Gastrocnemius medialis (tissue), 4 donors: Measurements from ENCODE around the gene PAIP2. TPM values are rescaled to one million over a fixed set of nuclear protein-coding genes. Genes with fewer than 3 reads are reported as not detected.
"Not testable (repeated sequence)": the region's sequence is repeated elsewhere in the genome, so short reads cannot be mapped to it uniquely, and the experiment has no call there.

Experiments
- ATAC-seq, 2 donors: fragments of 150-250 bp; one replicate each; pipeline ENCODE4 v1.9.1; 2016
- DNase-seq, 2 donors: peaks; one replicate each; pipeline ENCODE4 v3.0.0-alpha.2; 2019
- H3K27ac ChIP-seq, 4 donors: fragments of 200-600 bp; sonication (generic); 1 replicate in 1 of 4; 2 replicates in 3 of 4; pipeline ENCODE4 v1.5.1; 2016 to 2018; ENCODE audit warnings: mild to moderate bottlenecking in 2 of 4, moderate library complexity in 1 of 4
- H3K27me3 ChIP-seq, 3 donors: fragments of 200-600 bp; sonication (generic) in 2 of 3; 1 replicate in 1 of 3; 2 replicates in 2 of 3; pipeline versions ENCODE4 v1.5.1 to v1.6.0; 2016 to 2019; ENCODE audit warnings: mild to moderate bottlenecking in 1 of 3, moderate library complexity in 1 of 3
- H3K36me3 ChIP-seq, 2 donors: fragments of 200-600 bp; sonication (generic) in 1 of 2; one replicate each; pipeline ENCODE4 v1.5.1; 2017 to 2018
- H3K4me1 ChIP-seq, 2 donors: fragments of 200-600 bp; sonication (generic) in 1 of 2; one replicate each; pipeline ENCODE4 v1.5.1; 2016 to 2017; ENCODE audit warnings: mild to moderate bottlenecking in 2 of 2
- H3K4me3 ChIP-seq, 4 donors: fragments of 200-600 bp; sonication (generic) in 3 of 4; 1 replicate in 1 of 4; 2 replicates in 3 of 4; pipeline ENCODE4 v1.5.1; 2016 to 2019; ENCODE audit warnings: mild to moderate bottlenecking in 2 of 4
- H3K9me3 ChIP-seq, 3 donors: fragments of 200-600 bp; sonication (generic) in 2 of 3; 1 replicate in 1 of 3; 2 replicates in 2 of 3; pipeline ENCODE4 v1.5.1; 2016 to 2019
- CTCF ChIP-seq, 5 experiments: fragments of 450-650 bp in 3 of 5; fragments of 200-600 bp in 2 of 5; sonication (generic) in 2 of 5; IDR thresholded peaks in 4 of 5; conservative IDR thresholded peaks in 1 of 5; 1 replicate in 4 of 5; 2 replicates in 1 of 5; pipeline ENCODE4 v1.5.1; 2016 to 2019; ENCODE audit warnings: antibody characterized with exemption in 5 of 5, mild to moderate bottlenecking in 3 of 5, moderate library complexity in 3 of 5
- POLR2A ChIP-seq, 2 donors: fragments of 450-650 bp; IDR thresholded peaks; one replicate each; pipeline ENCODE4 v1.6.1; 2017; ENCODE audit warnings: antibody characterized with exemption in 2 of 2, mild to moderate bottlenecking in 2 of 2, moderate library complexity in 2 of 2
- in situ Hi-C, 4 donors: fragments of 200-750 bp; cut with MboI; loops; one replicate each; pipeline versions ENCODE4 v1.15.0 to v1.8.0; 2017; ENCODE audit warnings: low sequenced_read_pairs in 4 of 4
- intact Hi-C: fragments of 100-400 bp; cut with DNase I; formaldehyde crosslinking; loops from one replicate; pipeline ENCODE4 v1.15.1; 2023; ENCODE audit warnings: low total_unique reads
- total RNA-seq, 4 donors: library from RNA; depleted of rRNA; stranded (reverse); fragments of >200 nt; gene quantifications; one replicate each; pipeline versions ENCODE4 v1.1.0 to v1.2.3, GENCODE V29; 2016

Gene PAIP2
- total RNA-seq, 4 donors from 2014 or later, result 111 to 148 (median 126) TPM

GRCh38 chr5:139385061-139386049, 43.7 kb downstream of the PAIP2 start:
- intact Hi-C loops, result no loop called here
- Histone ChIP-seq H3K27ac (peak overlapping the region; percentile 57 to 75 (median 64)), H3K9me3 (no peaks in the 10 kb centered on the region), H3K4me1 (peaks cover 10 to 26% of the 10 kb centered on the region in 2 donors), H3K27me3 (no peaks in the 10 kb centered on the region), H3K36me3 (no peaks in the 10 kb centered on the region), H3K4me3 (peak overlapping the region; percentile 34 to 47 (median 44))
- TF ChIP-seq POLR2A (IDR thresholded peaks at IDR 0.05) (no peak), CTCF (IDR thresholded peaks at IDR 0.05 in 4 of 5, conservative IDR thresholded peaks at IDR 0.05 in 1 of 5) (peak in 4 of 5 experiments; percentile 10 to 48 (median 38))
- in situ Hi-C loops, result no loop called here
- peak; percentile 29 to 60 for ATAC-seq
- peak in 1 of 2 donors; percentile 40 for DNase-seq

GRCh38 chr5:139386050-139386438, 44.4 kb downstream of the PAIP2 start:
- H3K36me3 ChIP-seq, result no peaks in the 10 kb centered on the region
- no peaks in the 10 kb centered on the region for H3K9me3 ChIP-seq
- peaks cover 10 to 33% of the 10 kb centered on the region in 2 donors for H3K4me1 ChIP-seq
- H3K27me3 ChIP-seq, result no peaks in the 10 kb centered on the region
- intact Hi-C loops, result no loop called here
- no peak overlapping the region for H3K4me3 ChIP-seq
- no peak for DNase-seq
- TF ChIP-seq POLR2A (IDR thresholded peaks at IDR 0.05), result no peak
- TF ChIP-seq CTCF (IDR thresholded peaks at IDR 0.05 in 4 of 5, conservative IDR thresholded peaks at IDR 0.05 in 1 of 5), result no peak
- no peak for ATAC-seq
- no peak overlapping the region for H3K27ac ChIP-seq
- in situ Hi-C loops, result no loop called here

- DNase-seq, result not testable (repeated sequence)
These were observed 45.3 kb downstream of the PAIP2 start for GRCh38 chr5:139386956-139387355.

GRCh38 chr5:139387611-139388197, 46.0 kb downstream of the PAIP2 start:
- intact Hi-C loops (no loop called here), in situ Hi-C loops (no loop called here)
- peak overlapping the region in 2 of 4 donors; percentile 3 to 49 for H3K27ac ChIP-seq
- no peak for ATAC-seq
- no peak for DNase-seq
- no peaks in the 10 kb centered on the region for H3K9me3 ChIP-seq
- TF ChIP-seq POLR2A (IDR thresholded peaks at IDR 0.05) (no peak), CTCF (IDR thresholded peaks at IDR 0.05 in 4 of 5, conservative IDR thresholded peaks at IDR 0.05 in 1 of 5) (no peak)
- no peak overlapping the region for H3K4me3 ChIP-seq
- H3K27me3 ChIP-seq, result no peaks in the 10 kb centered on the region
- H3K4me1 ChIP-seq, result peaks cover 19 to 48% of the 10 kb centered on the region in 2 donors
- H3K36me3 ChIP-seq, result no peaks in the 10 kb centered on the region

More at GRCh38 chr5:139386956-139387355, 45.3 kb downstream of the PAIP2 start:
- H3K4me3 ChIP-seq, H3K36me3 ChIP-seq, intact Hi-C loops, H3K27ac ChIP-seq, in situ Hi-C loops, H3K27me3 ChIP-seq, ATAC-seq, H3K9me3 ChIP-seq: not testable (repeated sequence)
- peaks cover 19 to 42% of the 10 kb centered on the region in 2 donors for H3K4me1 ChIP-seq
